Chondrocyte (in vitro differentiated cells): Measurements from ENCODE around the gene CFAP97D2. TPM values are rescaled to one million over a fixed set of nuclear protein-coding genes. Genes with fewer than 3 reads are reported as not detected.

Experiments
- DNase-seq: peaks from one replicate; pipeline ENCODE4 v3.0.0; 2021; ENCODE audit warnings: mixed read lengths, low spot score
- H3K27ac Mint-ChIP-seq: one replicate; pipeline ENCODE4 v1.8.0; 2021; ENCODE audit warnings: mild to moderate bottlenecking, moderate library complexity, mixed read lengths; ENCODE audit not compliant: unreplicated experiment
- H3K27me3 Mint-ChIP-seq: 2 replicates; pipeline ENCODE4 v1.8.0; 2021; ENCODE audit warnings: low read depth, mixed read lengths
- H3K36me3 Mint-ChIP-seq: 2 replicates; pipeline ENCODE4 v1.8.0; 2021; ENCODE audit warnings: low read depth, mixed read lengths
- H3K4me1 Mint-ChIP-seq: 2 replicates; pipeline ENCODE4 v1.8.0; 2021; ENCODE audit warnings: low read depth, mild to moderate bottlenecking, mixed read lengths
- H3K4me3 Mint-ChIP-seq: one replicate; pipeline ENCODE4 v1.8.0; 2021; ENCODE audit warnings: mild to moderate bottlenecking, moderate library complexity, mixed read lengths; ENCODE audit not compliant: unreplicated experiment
- H3K9me3 Mint-ChIP-seq: 2 replicates; pipeline ENCODE4 v1.8.0; 2021; ENCODE audit warnings: low read depth, mixed read lengths
- CTCF ChIP-seq: fragments of 200-600 bp; sonication (generic); IDR thresholded peaks from 2 replicates; pipeline ENCODE4 v1.5.0; 2021; ENCODE audit warnings: antibody characterized with exemption, mild to moderate bottlenecking, moderate library complexity
- total RNA-seq: library from RNA; stranded (reverse); gene quantifications from 3 replicates; pipeline ENCODE4 v1.2.1, GENCODE V29; 2021

The CFAP97D2 gene
- total RNA-seq, 1 donor from 2014 or later = not detected

GRCh38 chr13:114141261-114141996 lies 37.6 kb upstream of the CFAP97D2 start:
- Mint-ChIP-seq H3K27me3 (peaks cover 2% of the 10 kb centered on the region), H3K27ac (no peak overlapping the region), H3K4me1 (no peaks in the 10 kb centered on the region), H3K36me3 (no peaks in the 10 kb centered on the region), H3K9me3 (no peaks in the 10 kb centered on the region), H3K4me3 (no peak overlapping the region)
- peak; percentile 21 for DNase-seq
- TF ChIP-seq CTCF = no peak

GRCh38 chr13:114142137-114142550 lies 36.9 kb upstream of the CFAP97D2 start:
- Mint-ChIP-seq H3K9me3 (no peaks in the 10 kb centered on the region), H3K4me3 (no peak overlapping the region), H3K27ac (no peak overlapping the region), H3K36me3 (no peaks in the 10 kb centered on the region), H3K4me1 (no peaks in the 10 kb centered on the region), H3K27me3 (peaks cover 2% of the 10 kb centered on the region)
- DNase-seq = peak; percentile 74
- no peak for TF ChIP-seq CTCF

- no peaks in the 10 kb centered on the region for H3K9me3 Mint-ChIP-seq
Measured at GRCh38 chr13:114142640-114143490, 36.2 kb upstream of the CFAP97D2 start.

GRCh38 chr13:114143806-114144605 lies 35.1 kb upstream of the CFAP97D2 start:
- Mint-ChIP-seq H3K27ac (no peak overlapping the region), H3K27me3 (peaks cover 2% of the 10 kb centered on the region), H3K4me3 (no peak overlapping the region), H3K4me1 (no peaks in the 10 kb centered on the region), H3K9me3 (no peaks in the 10 kb centered on the region), H3K36me3 (no peaks in the 10 kb centered on the region)
- TF ChIP-seq CTCF = peak; percentile 27
- DNase-seq = peak; percentile 85

More at GRCh38 chr13:114142640-114143490, 36.2 kb upstream of the CFAP97D2 start:
- DNase-seq = peak; percentile 74
- H3K4me3 Mint-ChIP-seq = no peak overlapping the region
- no peaks in the 10 kb centered on the region for H3K4me1 Mint-ChIP-seq
- peaks cover 2% of the 10 kb centered on the region for H3K27me3 Mint-ChIP-seq
- TF ChIP-seq CTCF = no peak
- H3K36me3 Mint-ChIP-seq = no peaks in the 10 kb centered on the region
- H3K27ac Mint-ChIP-seq = no peak overlapping the region
